B cell (primary cell): ENCODE measurements around the gene SMAP1. TPM values are rescaled to one million over a fixed set of nuclear protein-coding genes. Genes with fewer than 3 reads are reported as not detected.

Experiments
- ATAC-seq: fragments of 200-7000 bp; cut with Tn5 transposase; one replicate; pipeline ENCODE4 v1.10.0; 2021; ENCODE audit warnings: low read depth, mild to moderate bottlenecking, moderate number of reproducible peaks, moderate library complexity
- CTCF ChIA-PET: fragments of 350-600 bp; sonication (Branson Sonifier 250); formaldehyde crosslinking; loops from one replicate; lab custom pipeline; 2021; ENCODE audit warnings: antibody characterized with exemption, inconsistent platforms; lab: Charles Lee
- POLR2A ChIA-PET: fragments of 350-600 bp; sonication (Branson Sonifier 250); formaldehyde crosslinking; loops from one replicate; lab custom pipeline; 2021; ENCODE audit warnings: antibody characterized with exemption; lab: Charles Lee
- DNase-seq: peaks from one replicate; pipeline ENCODE4 v3.0.0; 2013
- H2AFZ ChIP-seq: 2 replicates; pipeline ENCODE4 v1.6.1; 2012; ENCODE audit warnings: mild to moderate bottlenecking, low read depth, low read length; ENCODE audit not compliant: insufficient read depth, poor library complexity, severe bottlenecking
- H3K27ac ChIP-seq, 2 donors: 1 replicate in 1 of 2; 2 replicates in 1 of 2; pipeline ENCODE4 v1.5.1; 2012 to 2013; ENCODE audit warnings: low read length in 2 of 2, mild to moderate bottlenecking in 2 of 2, moderate library complexity in 1 of 2
- H3K27me3 ChIP-seq, 4 experiments: fragments of 200-600 bp in 1 of 4; sonication (generic) in 1 of 4; replicated peaks in 1 of 4; 1 replicate in 2 of 4; 2 replicates in 2 of 4; pipeline versions ENCODE4 v1.6.1 to v1.7.0; 2013 to 2016; ENCODE audit warnings: low read length in 3 of 4, mild to moderate bottlenecking in 2 of 4, mixed read lengths in 1 of 4, moderate library complexity in 1 of 4; ENCODE audit not compliant: insufficient read depth in 4 of 4, control insufficient read depth in 3 of 4; ENCODE audit errors: control extremely low read depth in 1 of 4
- H3K36me3 ChIP-seq, 2 experiments: replicated peaks in 1 of 2; 1 replicate in 1 of 2; 2 replicates in 1 of 2; pipeline versions ENCODE4 v1.6.1 to v1.7.1; 2013; ENCODE audit warnings: low read length in 1 of 2; ENCODE audit not compliant: insufficient read depth in 2 of 2, control insufficient read depth in 1 of 2; ENCODE audit errors: control extremely low read depth in 1 of 2, extremely low read depth in 1 of 2
- H3K4me1 ChIP-seq, 2 donors: fragments of 200-600 bp in 1 of 2; sonication (generic) in 1 of 2; 1 replicate in 1 of 2; 2 replicates in 1 of 2; pipeline versions ENCODE4 v1.5.1 to v1.6.1; 2013 to 2017; ENCODE audit warnings: low read length in 2 of 2; ENCODE audit not compliant: control insufficient read depth in 2 of 2, insufficient read depth in 2 of 2
- H3K4me2 ChIP-seq: replicated peaks from 2 replicates; pipeline ENCODE3; 2012; ENCODE audit warnings: mild to moderate bottlenecking, low read depth, low read length; ENCODE audit not compliant: poor library complexity, severe bottlenecking
- H3K4me3 ChIP-seq, 5 experiments: fragments of 200-600 bp in 1 of 5; sonication (generic) in 1 of 5; 1 replicate in 3 of 5; 2 replicates in 2 of 5; pipeline versions ENCODE4 v1.5.1 to v1.7.0; 2011 to 2016; ENCODE audit warnings: low read length in 4 of 5, mild to moderate bottlenecking in 4 of 5, low read depth in 2 of 5, control low read depth in 1 of 5, moderate library complexity in 1 of 5; ENCODE audit not compliant: insufficient read depth in 1 of 5; ENCODE audit errors: control extremely low read depth in 1 of 5, extremely low read depth in 1 of 5
- H3K79me2 ChIP-seq: fragments of 200-600 bp; sonication (generic); one replicate; pipeline ENCODE4 v1.6.0; 2016; ENCODE audit warnings: low read length; ENCODE audit not compliant: control insufficient read depth, insufficient read depth
- H3K9ac ChIP-seq: fragments of 200-600 bp; sonication (generic); 2 replicates; pipeline ENCODE4 v1.6.1; 2017; ENCODE audit warnings: mild to moderate bottlenecking, low read length, moderate library complexity
- H3K9me3 ChIP-seq, 3 donors: one replicate each; pipeline versions ENCODE4 v1.6.1 to v1.7.1; 2013; ENCODE audit warnings: low read length in 2 of 3; ENCODE audit not compliant: control insufficient read depth in 2 of 3, insufficient read depth in 1 of 3; ENCODE audit errors: control extremely low read depth in 1 of 3
- H4K20me1 ChIP-seq: 2 replicates; pipeline ENCODE4 v1.6.0; 2012; ENCODE audit warnings: mild to moderate bottlenecking, low read length; ENCODE audit not compliant: insufficient read depth, control insufficient read depth, poor library complexity, severe bottlenecking
- H3K27ac Mint-ChIP-seq: one replicate; pipeline ENCODE4 v1.8.0; 2021; ENCODE audit warnings: mixed read lengths
- H3K27me3 Mint-ChIP-seq: one replicate; pipeline ENCODE4 v1.8.0; 2021; ENCODE audit warnings: mixed read lengths
- H3K4me1 Mint-ChIP-seq: one replicate; pipeline ENCODE4 v1.8.0; 2021; ENCODE audit warnings: mixed read lengths
- H3K4me3 Mint-ChIP-seq: one replicate; pipeline ENCODE4 v1.8.0; 2021; ENCODE audit warnings: mixed read lengths
- H3K9me3 Mint-ChIP-seq: one replicate; pipeline ENCODE4 v1.8.0; 2022; ENCODE audit warnings: mixed read lengths; ENCODE audit not compliant: insufficient read depth
- EZH2 ChIP-seq: IDR thresholded peaks from 2 replicates; pipeline ENCODE4 v1.6.1; 2012; ENCODE audit warnings: borderline replicate concordance, low read depth, mild to moderate bottlenecking, moderate library complexity, low read length; ENCODE audit not compliant: insufficient read depth, poor library complexity, severe bottlenecking
- WGBS: methylation state at CpG from one replicate; pipeline ENCODE4 v1.1.5; 2013; ENCODE audit warnings: missing lambda C conversion rate; ENCODE audit not compliant: insufficient coverage; 5-methylcytosine and 5-hydroxymethylcytosine counted together
- intact Hi-C: fragments of 100-400 bp; cut with micrococcal nuclease; formaldehyde crosslinking; loops from one replicate; pipeline ENCODE4 v1.10.0; 2022
- polyA plus RNA-seq: library from polyadenylated mRNA; depleted of rRNA; stranded (reverse); fragments of >200 nt; gene quantifications from 2 replicates; pipeline ENCODE4 v1.2.3, GENCODE V29; 2012
- total RNA-seq, 2 donors: library from RNA; stranded (reverse); fragments of 120-200 nt in 1 of 2; gene quantifications; 1 replicate in 1 of 2; 2 replicates in 1 of 2; pipeline versions ENCODE4 v1.2.3 to v1.2.4, GENCODE V29; 2013 to 2022
- TF ChIP-seq, protein P1 (sequence below): fragments of 200-600 bp; IDR thresholded peaks from one replicate; pipeline ENCODE4 v1.8.0; 2022; ENCODE audit warnings: antibody characterized with exemption, mild to moderate bottlenecking

SMAP1 gene
- total and polyA plus RNA-seq, 2 donors (not counting 1 experiment from before 2014, with no cell fraction given) = 11.0 to 21.7 TPM

DNA sequence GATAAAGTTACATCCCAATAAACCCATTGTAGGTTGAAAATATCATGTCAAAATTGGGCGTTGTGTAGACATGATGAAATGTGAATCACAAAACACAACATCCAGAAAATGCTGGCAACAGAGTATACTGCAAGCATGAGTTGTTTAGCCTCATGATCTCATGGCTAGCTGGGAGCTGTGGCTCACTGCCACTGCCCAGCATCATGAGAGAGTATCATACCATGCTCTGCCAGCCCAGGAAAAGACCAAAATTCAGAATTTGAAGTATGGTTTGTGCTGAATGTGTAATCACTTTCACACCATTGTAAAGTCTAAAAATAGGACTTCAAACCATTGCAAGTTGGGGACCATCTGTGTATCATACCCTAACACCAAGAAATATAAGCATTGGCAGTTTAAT lies 45.2 kb upstream of the SMAP1 start:
- no CpG with 5 or more reads among the region's 1 CpG for WGBS
- no peaks in the 10 kb centered on the region for H3K36me3 ChIP-seq
- no peaks in the 10 kb centered on the region for H3K4me1 Mint-ChIP-seq
- peaks cover 0 to 4% (median 0%) of the 10 kb centered on the region in 3 donors for H3K9me3 ChIP-seq
- TF ChIP-seq, protein P1, sequence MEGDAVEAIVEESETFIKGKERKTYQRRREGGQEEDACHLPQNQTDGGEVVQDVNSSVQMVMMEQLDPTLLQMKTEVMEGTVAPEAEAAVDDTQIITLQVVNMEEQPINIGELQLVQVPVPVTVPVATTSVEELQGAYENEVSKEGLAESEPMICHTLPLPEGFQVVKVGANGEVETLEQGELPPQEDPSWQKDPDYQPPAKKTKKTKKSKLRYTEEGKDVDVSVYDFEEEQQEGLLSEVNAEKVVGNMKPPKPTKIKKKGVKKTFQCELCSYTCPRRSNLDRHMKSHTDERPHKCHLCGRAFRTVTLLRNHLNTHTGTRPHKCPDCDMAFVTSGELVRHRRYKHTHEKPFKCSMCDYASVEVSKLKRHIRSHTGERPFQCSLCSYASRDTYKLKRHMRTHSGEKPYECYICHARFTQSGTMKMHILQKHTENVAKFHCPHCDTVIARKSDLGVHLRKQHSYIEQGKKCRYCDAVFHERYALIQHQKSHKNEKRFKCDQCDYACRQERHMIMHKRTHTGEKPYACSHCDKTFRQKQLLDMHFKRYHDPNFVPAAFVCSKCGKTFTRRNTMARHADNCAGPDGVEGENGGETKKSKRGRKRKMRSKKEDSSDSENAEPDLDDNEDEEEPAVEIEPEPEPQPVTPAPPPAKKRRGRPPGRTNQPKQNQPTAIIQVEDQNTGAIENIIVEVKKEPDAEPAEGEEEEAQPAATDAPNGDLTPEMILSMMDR = no peak
- no peak for TF ChIP-seq EZH2
- DNase-seq = no peak
- H3K27me3 Mint-ChIP-seq = no peaks in the 10 kb centered on the region
- H3K4me3 ChIP-seq = no peak overlapping the region
- ATAC-seq = no peak
- no peaks in the 10 kb centered on the region for H3K79me2 ChIP-seq
- H3K4me1 ChIP-seq = no peaks in the 10 kb centered on the region
- POLR2A ChIA-PET = no interaction called here
- H2AFZ ChIP-seq = no peak overlapping the region
- no peak overlapping the region for H3K9ac ChIP-seq
- no peak overlapping the region for H3K27ac ChIP-seq
- H3K9me3 Mint-ChIP-seq = no peaks in the 10 kb centered on the region
- H3K27ac Mint-ChIP-seq = no peak overlapping the region
- no peaks in the 10 kb centered on the region for H4K20me1 ChIP-seq
- H3K27me3 ChIP-seq = no peaks in the 10 kb centered on the region
- CTCF ChIA-PET = no interaction called here
- intact Hi-C loops = no loop called here
- H3K4me3 Mint-ChIP-seq = no peak overlapping the region
- H3K4me2 ChIP-seq = no peak overlapping the region

DNA sequence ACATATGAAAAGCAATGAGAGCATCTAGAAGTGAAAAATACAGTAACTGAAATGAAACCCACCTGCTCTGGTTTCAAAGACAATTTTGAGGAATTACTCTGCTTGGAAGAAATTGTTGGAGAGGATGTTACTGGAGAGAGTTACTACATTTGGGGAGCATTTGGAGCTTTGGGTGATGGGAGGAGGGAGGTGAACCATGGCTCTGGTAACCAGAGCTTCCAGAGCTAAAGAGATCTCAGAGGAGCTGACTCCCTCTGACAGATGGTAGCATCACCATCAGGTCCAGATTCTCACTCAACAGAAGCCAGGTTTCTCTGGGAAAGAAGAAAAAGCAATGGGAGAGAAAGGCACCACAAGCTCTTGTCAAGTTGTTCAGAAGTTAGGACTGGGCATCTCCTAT lies 42.2 kb upstream of the SMAP1 start:
- Histone ChIP-seq H3K4me3 (no peak overlapping the region), H2AFZ (no peak overlapping the region), H3K27ac (no peak overlapping the region), H3K79me2 (no peaks in the 10 kb centered on the region), H3K36me3 (no peaks in the 10 kb centered on the region), H3K4me2 (no peak overlapping the region), H3K27me3 (no peaks in the 10 kb centered on the region), H3K9me3 (peaks cover 0 to 8% (median 0%) of the 10 kb centered on the region in 3 donors), H4K20me1 (no peaks in the 10 kb centered on the region), H3K9ac (no peak overlapping the region), H3K4me1 (no peaks in the 10 kb centered on the region)
- intact Hi-C loops = no loop called here
- Mint-ChIP-seq H3K4me3 (no peak overlapping the region), H3K9me3 (no peaks in the 10 kb centered on the region), H3K27ac (no peak overlapping the region), H3K27me3 (peaks cover 4% of the 10 kb centered on the region), H3K4me1 (no peaks in the 10 kb centered on the region)
- DNase-seq = no peak
- ATAC-seq = no peak
- POLR2A ChIA-PET = no interaction called here
- TF ChIP-seq, protein P1 = no peak
- TF ChIP-seq EZH2 = no peak
- CTCF ChIA-PET = no interaction called here
